HG03060 (cell line): ENCODE data around the gene PRDX5.

ENCODE experiments used
- ATAC-seq: cut with Tn5 transposase; IDR thresholded peaks from one replicate; pipeline ENCODE4 v1.9.1; 2021; ENCODE audit warnings: low read depth, moderate number of reproducible peaks; ENCODE audit not compliant: unreplicated experiment

Gene PRDX5

GRCh38 chr11:64317961-64318765 lies at the start of gene PRDX5:
PRDX5 (plus strand) TSS chr11:64318121; CDS start chr11:64318216, 95 bp downstream.
- ATAC-seq, result peak; percentile 33

- no peak for ATAC-seq
Measured at GRCh38 chr11:64268893-64269539, 48.9 kb upstream of the PRDX5 start.

- ATAC-seq, result peak; percentile 71
Measured at GRCh38 chr11:64269540-64270220, 48.2 kb upstream of the PRDX5 start.

- ATAC-seq, result no peak
Measured at GRCh38 chr11:64275031-64275800, 42.7 kb upstream of the PRDX5 start.

- no peak for ATAC-seq
Measured at GRCh38 chr11:64275841-64276240, 42.1 kb upstream of the PRDX5 start.

- ATAC-seq, result no peak
Measured at GRCh38 chr11:64276653-64277431, 41.1 kb upstream of the PRDX5 start.

- no peak for ATAC-seq
Measured at GRCh38 chr11:64278576-64279190, 39.2 kb upstream of the PRDX5 start.

- ATAC-seq, result no peak
Measured at GRCh38 chr11:64281957-64282770, 35.8 kb upstream of the PRDX5 start.

- ATAC-seq, result no peak
Measured at GRCh38 chr11:64283092-64283491, 34.8 kb upstream of the PRDX5 start.

- ATAC-seq, result peak; percentile 42
Measured at GRCh38 chr11:64284048-64284961, 33.6 kb upstream of the PRDX5 start, which contains the start of gene BAD. BAD (minus strand) TSS chr11:64284665; CDS start chr11:64284368, 297 bp downstream.

- peak; percentile 33 for ATAC-seq
Measured at GRCh38 chr11:64284962-64285884, 32.7 kb upstream of the PRDX5 start, which contains the start of gene GPR137. GPR137 (plus strand) TSS chr11:64285848; CDS start chr11:64286525, 677 bp downstream.

- no peak for ATAC-seq
Measured at GRCh38 chr11:64285885-64286800, 31.8 kb upstream of the PRDX5 start.

GRCh38 chr11:64286801-64287159 lies 31.1 kb upstream of the PRDX5 start:
- ATAC-seq, result no peak

- no peak for ATAC-seq
Measured at GRCh38 chr11:64287676-64288352, 30.1 kb upstream of the PRDX5 start.

GRCh38 chr11:64288353-64288750 lies 29.6 kb upstream of the PRDX5 start:
- no peak for ATAC-seq
